AG10803 (cell line): ENCODE results near the gene MUC7.

ENCODE experiments used
- DNase-seq: peaks from one replicate; pipeline ENCODE4 v3.0.0; 2010; ENCODE audit warnings: low read depth
- H3K4me3 ChIP-seq: 2 replicates; pipeline ENCODE4 v1.5.1; 2011; ENCODE audit warnings: mild to moderate bottlenecking, low read length, control low read depth
- CTCF ChIP-seq: conservative IDR thresholded peaks from 2 replicates; pipeline ENCODE4 v1.5.1; 2011; ENCODE audit warnings: mild to moderate bottlenecking, low read length, control low read depth, inconsistent platforms

MUC7 gene

GRCh38 chr4:70531981-70532380 is 60.0 kb downstream of the MUC7 start:
- TF ChIP-seq CTCF = peak; percentile 11; the same call in 1 of the 2 replicates
- H3K4me3 ChIP-seq = no peak overlapping the region
- no peak for DNase-seq
